ENCODE results near the gene CHST7. TPM values are rescaled to one million over a fixed set of nuclear protein-coding genes. Genes with fewer than 3 reads are reported as not detected.
"Not testable (repeated sequence)": the region's sequence is repeated elsewhere in the genome, so short reads cannot be mapped to it uniquely, and the experiment has no call there.

Gene CHST7
- 5.6 and 10.4 TPM in 2 replicates for total RNA-seq (ENCODE audit: low replicate concordance)

- H3K36me3 ChIP-seq: no peaks in the 10 kb centered on the region
- H3K36me3 Mint-ChIP-seq: peaks cover 2% of the 10 kb centered on the region
- peak within 1 kb of the TSS; percentile 72 for H2AFZ ChIP-seq (replicated peaks)
- peaks cover 9% of the 10 kb centered on the region for H4K20me1 ChIP-seq (ENCODE audit: low read depth)
- peaks cover 6% of the 10 kb centered on the region for H3K9me3 Mint-ChIP-seq
- peaks cover 11% of the 10 kb centered on the region for H3F3A ChIP-seq (ENCODE audit: low read depth)
- H3K9me3 ChIP-seq (ENCODE audit: low read depth): no peaks in the 10 kb centered on the region
- peaks cover 16% of the 10 kb centered on the region for H3K4me1 Mint-ChIP-seq
- peak within 1 kb of the TSS; percentile 59 for H3K4me3 ChIP-seq
- peak within 1 kb of the TSS; percentile 85 for H3K4me3 Mint-ChIP-seq
- no peak within 1 kb of the TSS for H3K9ac ChIP-seq
- H3K4me1 ChIP-seq: no peaks in the 10 kb centered on the region
- peaks cover 5% of the 10 kb centered on the region for H3K27me3 Mint-ChIP-seq (ENCODE audit: insufficient read depth, low read depth)
- no peak within 1 kb of the TSS for H3K27ac Mint-ChIP-seq
- H3K4me2 ChIP-seq: peak within 1 kb of the TSS; percentile 85
- no peak within 1 kb of the TSS for H3K27ac ChIP-seq
- peak; percentile 88 for DNase-seq (ENCODE audit: low spot score)
- H3K27me3 ChIP-seq: peaks cover 19% of the 10 kb centered on the region
- H3K79me2 ChIP-seq (ENCODE audit: low read depth): no peaks in the 10 kb centered on the region
- TF ChIP-seq EZH2 (IDR thresholded peaks at IDR 0.05) (no peak), CTCF (IDR thresholded peaks at IDR 0.05) (peak; percentile 42)
Measured at GRCh38 chrX:46573331-46573891, at the start of gene CHST7. Gene CHST7 (plus strand): TSS chrX:46573765. CDS start chrX:46573932, 167 bp downstream.

GRCh38 chrX:46528640-46529039, 44.9 kb upstream of the CHST7 start:
- not testable (repeated sequence) for H3K4me3 Mint-ChIP-seq; H3K9ac ChIP-seq; H3K27me3 Mint-ChIP-seq (ENCODE audit: insufficient read depth, low read depth); H2AFZ ChIP-seq (replicated peaks); H3K36me3 Mint-ChIP-seq; H3K36me3 ChIP-seq; DNase-seq (ENCODE audit: low spot score); H3K9me3 ChIP-seq (ENCODE audit: low read depth); H3K27ac Mint-ChIP-seq; H3K4me2 ChIP-seq; H3F3A ChIP-seq (ENCODE audit: low read depth); H3K4me1 Mint-ChIP-seq; H3K79me2 ChIP-seq (ENCODE audit: low read depth); H3K9me3 Mint-ChIP-seq; H3K4me3 ChIP-seq; H4K20me1 ChIP-seq (ENCODE audit: low read depth); H3K27me3 ChIP-seq; H3K27ac ChIP-seq; H3K4me1 ChIP-seq

GRCh38 chrX:46529740-46530403, 43.7 kb upstream of the CHST7 start:
- H3K36me3 ChIP-seq; DNase-seq (ENCODE audit: low spot score); H4K20me1 ChIP-seq (ENCODE audit: low read depth); H3K27ac ChIP-seq; H3K9me3 Mint-ChIP-seq; H2AFZ ChIP-seq (replicated peaks); H3K79me2 ChIP-seq (ENCODE audit: low read depth); H3K4me3 ChIP-seq; H3K4me3 Mint-ChIP-seq; H3F3A ChIP-seq (ENCODE audit: low read depth); H3K4me2 ChIP-seq; H3K9ac ChIP-seq; H3K27ac Mint-ChIP-seq; H3K27me3 Mint-ChIP-seq (ENCODE audit: insufficient read depth, low read depth); H3K27me3 ChIP-seq; H3K36me3 Mint-ChIP-seq; H3K9me3 ChIP-seq (ENCODE audit: low read depth); H3K4me1 ChIP-seq; H3K4me1 Mint-ChIP-seq: not testable (repeated sequence)

GRCh38 chrX:46530404-46530908, 43.1 kb upstream of the CHST7 start:
- H3K9me3 Mint-ChIP-seq; H3K27me3 Mint-ChIP-seq (ENCODE audit: insufficient read depth, low read depth); H3K27ac Mint-ChIP-seq; H4K20me1 ChIP-seq (ENCODE audit: low read depth); H3K27ac ChIP-seq; H3K79me2 ChIP-seq (ENCODE audit: low read depth); H3F3A ChIP-seq (ENCODE audit: low read depth); H3K9me3 ChIP-seq (ENCODE audit: low read depth); H3K4me1 Mint-ChIP-seq; H3K36me3 Mint-ChIP-seq; DNase-seq (ENCODE audit: low spot score); H2AFZ ChIP-seq (replicated peaks); H3K4me2 ChIP-seq; H3K4me1 ChIP-seq; H3K9ac ChIP-seq; H3K36me3 ChIP-seq; H3K27me3 ChIP-seq; H3K4me3 Mint-ChIP-seq; H3K4me3 ChIP-seq: not testable (repeated sequence)

- H3K9me3 ChIP-seq (ENCODE audit: low read depth): peaks cover 5% of the 10 kb centered on the region
- H3K27me3 Mint-ChIP-seq (ENCODE audit: insufficient read depth, low read depth): peaks cover 2% of the 10 kb centered on the region
- no peaks in the 10 kb centered on the region for H3K36me3 ChIP-seq
- no peaks in the 10 kb centered on the region for H3K27me3 ChIP-seq
- no peak for DNase-seq (ENCODE audit: low spot score)
- no peak overlapping the region for H3K4me3 ChIP-seq
- TF ChIP-seq CTCF (IDR thresholded peaks at IDR 0.05) (no peak), EZH2phosphoT487 (IDR thresholded peaks at IDR 0.05) (no peak), EZH2 (IDR thresholded peaks at IDR 0.05) (no peak)
- no peaks in the 10 kb centered on the region for H3F3A ChIP-seq (ENCODE audit: low read depth)
- no peak overlapping the region for H3K9ac ChIP-seq
- H3K79me2 ChIP-seq (ENCODE audit: low read depth): no peaks in the 10 kb centered on the region
- H3K4me1 ChIP-seq: no peaks in the 10 kb centered on the region
- no peaks in the 10 kb centered on the region for H4K20me1 ChIP-seq (ENCODE audit: low read depth)
- no peak overlapping the region for H2AFZ ChIP-seq (replicated peaks)
- H3K27ac ChIP-seq: no peak overlapping the region
- no peaks in the 10 kb centered on the region for H3K36me3 Mint-ChIP-seq
- H3K4me2 ChIP-seq: no peak overlapping the region
- no peak overlapping the region for H3K27ac Mint-ChIP-seq
- H3K4me1 Mint-ChIP-seq: no peaks in the 10 kb centered on the region
- no peak overlapping the region for H3K4me3 Mint-ChIP-seq
- peaks cover 6% of the 10 kb centered on the region for H3K9me3 Mint-ChIP-seq
Measured at GRCh38 chrX:46531442-46531841, 42.1 kb upstream of the CHST7 start.
